Measurements from ENCODE around the gene HEYL. TPM values are rescaled to one million over a fixed set of nuclear protein-coding genes. Genes with fewer than 3 reads are reported as not detected.

HEYL gene
- total RNA-seq, 1 donor from 2014 or later, result not detected

- no peak for DNase-seq (ENCODE audit: low read depth in 2 of 2)
These were observed 27.3 kb upstream of the HEYL start for GRCh38 chr1:39666772-39667171.

- no peak for DNase-seq (ENCODE audit: low read depth in 2 of 2)
These were observed 24.1 kb upstream of the HEYL start for GRCh38 chr1:39663559-39663958.

GRCh38 chr1:39662861-39663260, 23.4 kb upstream of the HEYL start:
- no peak for DNase-seq (ENCODE audit: low read depth in 2 of 2)

- no peak for DNase-seq (ENCODE audit: low read depth in 2 of 2)
These were observed 20.1 kb upstream of the HEYL start for GRCh38 chr1:39659538-39659937.

- no peak for DNase-seq (ENCODE audit: low read depth in 2 of 2)
These were observed 19.7 kb upstream of the HEYL start for GRCh38 chr1:39659110-39659509.

- peak; percentile 62 to 68 for DNase-seq (ENCODE audit: low read depth in 2 of 2)
These were observed 18.6 kb upstream of the HEYL start for GRCh38 chr1:39657923-39658485.

GRCh38 chr1:39657402-39657801, 18.0 kb upstream of the HEYL start:
- no peak for DNase-seq (ENCODE audit: low read depth in 2 of 2)

GRCh38 chr1:39656391-39656790, 16.9 kb upstream of the HEYL start:
- DNase-seq (ENCODE audit: low read depth in 2 of 2), result no peak

- no peak for DNase-seq (ENCODE audit: low read depth in 2 of 2)
These were observed 16.3 kb upstream of the HEYL start for GRCh38 chr1:39655578-39656268.

- no peak for DNase-seq (ENCODE audit: low read depth in 2 of 2)
These were observed 14.8 kb upstream of the HEYL start for GRCh38 chr1:39654291-39654690.

- peak; percentile 78 to 87 for DNase-seq (ENCODE audit: low read depth in 2 of 2)
These were observed 14.1 kb upstream of the HEYL start for GRCh38 chr1:39653546-39654031.

- DNase-seq (ENCODE audit: low read depth in 2 of 2), result no peak
These were observed 13.1 kb upstream of the HEYL start for GRCh38 chr1:39652554-39652953.

- DNase-seq (ENCODE audit: low read depth in 2 of 2), result no peak
These were observed 12.7 kb upstream of the HEYL start for GRCh38 chr1:39652105-39652504.

GRCh38 chr1:39650431-39650830, 11.0 kb upstream of the HEYL start:
- DNase-seq (ENCODE audit: low read depth in 2 of 2), result no peak

- no peak for DNase-seq (ENCODE audit: low read depth in 2 of 2)
These were observed 10.3 kb upstream of the HEYL start for GRCh38 chr1:39649636-39650185.

GRCh38 chr1:39648496-39648895, 9.1 kb upstream of the HEYL start:
- DNase-seq (ENCODE audit: low read depth in 2 of 2), result no peak

- no peak for DNase-seq (ENCODE audit: low read depth in 2 of 2)
These were observed 7.8 kb upstream of the HEYL start for GRCh38 chr1:39647247-39647646.

- no peak for DNase-seq (ENCODE audit: low read depth in 2 of 2)
These were observed 7.0 kb upstream of the HEYL start for GRCh38 chr1:39646232-39647081.

GRCh38 chr1:39645411-39646043, 6.1 kb upstream of the HEYL start:
- DNase-seq (ENCODE audit: low read depth in 2 of 2), result no peak

- no peak for DNase-seq (ENCODE audit: low read depth in 2 of 2)
These were observed 4.3 kb upstream of the HEYL start for GRCh38 chr1:39643705-39644104.

GRCh38 chr1:39642796-39643195, 3.4 kb upstream of the HEYL start:
- DNase-seq (ENCODE audit: low read depth in 2 of 2), result no peak

- no peak for DNase-seq (ENCODE audit: low read depth in 2 of 2)
These were observed 1.4 kb upstream of the HEYL start for GRCh38 chr1:39640861-39641260.
